ENCODE data around the gene LNPEP. TPM values are rescaled to one million over a fixed set of nuclear protein-coding genes. Genes with fewer than 3 reads are reported as not detected.

Gene LNPEP
- 22.8 and 37.6 TPM in 2 replicates for total RNA-seq (2014; rRNA removed; shearing (Covaris generic))

- peak; percentile 97 for DNase-seq (ENCODE audit: low read depth)
Observed at GRCh38 chr5:96935559-96936430, at the start of gene LNPEP. TSS of gene LNPEP (plus strand) at chr5:96936080. CDS start at chr5:96936156, 76 bp downstream.

- peak; percentile 88 for DNase-seq (ENCODE audit: low read depth)
Observed at GRCh38 chr5:96893342-96893741, 42.5 kb upstream of the LNPEP start.

- no peak for DNase-seq (ENCODE audit: low read depth)
Observed at GRCh38 chr5:96896276-96896675, 39.6 kb upstream of the LNPEP start.

GRCh38 chr5:96896806-96897205 lies 39.1 kb upstream of the LNPEP start:
- no peak for DNase-seq (ENCODE audit: low read depth)

- DNase-seq (ENCODE audit: low read depth) = no peak
Observed at GRCh38 chr5:96901384-96901783, 34.5 kb upstream of the LNPEP start.

GRCh38 chr5:96901841-96902240 lies 34.0 kb upstream of the LNPEP start:
- no peak for DNase-seq (ENCODE audit: low read depth)

GRCh38 chr5:96902876-96903275 lies 33.0 kb upstream of the LNPEP start:
- no peak for DNase-seq (ENCODE audit: low read depth)

GRCh38 chr5:96903300-96903699 lies 32.6 kb upstream of the LNPEP start:
- DNase-seq (ENCODE audit: low read depth) = no peak

- DNase-seq (ENCODE audit: low read depth) = no peak
Observed at GRCh38 chr5:96904054-96904931, 31.6 kb upstream of the LNPEP start.

GRCh38 chr5:96905864-96906263 lies 30.0 kb upstream of the LNPEP start:
- DNase-seq (ENCODE audit: low read depth) = no peak

GRCh38 chr5:96909003-96909402 lies 26.9 kb upstream of the LNPEP start:
- no peak for DNase-seq (ENCODE audit: low read depth)

GRCh38 chr5:96909435-96909834 lies 26.4 kb upstream of the LNPEP start:
- DNase-seq (ENCODE audit: low read depth) = no peak

- DNase-seq (ENCODE audit: low read depth) = no peak
Observed at GRCh38 chr5:96911139-96911538, 24.7 kb upstream of the LNPEP start.

- DNase-seq (ENCODE audit: low read depth) = no peak
Observed at GRCh38 chr5:96913233-96913632, 22.6 kb upstream of the LNPEP start.

GRCh38 chr5:96919754-96920197 lies 16.1 kb upstream of the LNPEP start:
- DNase-seq (ENCODE audit: low read depth) = no peak

GRCh38 chr5:96920744-96921355 lies 15.0 kb upstream of the LNPEP start:
- DNase-seq (ENCODE audit: low read depth) = no peak

GRCh38 chr5:96922499-96923244 lies 13.2 kb upstream of the LNPEP start:
- DNase-seq (ENCODE audit: low read depth) = no peak

- DNase-seq (ENCODE audit: low read depth) = no peak
Observed at GRCh38 chr5:96924016-96924443, 11.8 kb upstream of the LNPEP start.

- no peak for DNase-seq (ENCODE audit: low read depth)
Observed at GRCh38 chr5:96926276-96926675, 9.6 kb upstream of the LNPEP start.

- no peak for DNase-seq (ENCODE audit: low read depth)
Observed at GRCh38 chr5:96927008-96927407, 8.9 kb upstream of the LNPEP start.
